DMS114 treated with DMSO at 0.1 percent for 48 hours (cell line): ENCODE results near the gene CCDC137.

ENCODE experiments used
- DNase-seq: peaks from one replicate; lab custom pipeline; 2025; ENCODE audit not compliant: unreplicated experiment; lab: John Stamatoyannopoulos, UW

CCDC137 gene

DNA sequence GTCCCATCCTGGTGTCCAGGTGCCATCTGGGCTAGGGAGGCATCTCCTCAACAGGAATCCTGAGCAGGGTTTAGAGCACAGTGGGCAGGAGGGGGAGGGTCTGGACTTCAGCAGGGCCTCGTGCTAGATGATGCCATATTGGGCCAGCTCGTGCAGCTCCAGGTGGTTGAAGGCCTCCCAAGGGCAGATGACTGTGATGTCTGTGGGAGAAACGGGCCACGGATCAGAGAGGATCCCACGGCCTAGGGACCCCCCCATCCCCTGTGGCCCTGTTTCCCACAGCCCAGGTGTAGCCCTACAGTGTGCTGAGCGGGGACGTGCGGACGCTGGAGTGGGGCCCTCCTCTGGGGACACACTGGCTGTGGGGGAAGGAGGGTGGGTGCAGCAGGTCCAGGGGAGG, 15.6 kb upstream of the CCDC137 start:
- DNase-seq = no peak

DNA sequence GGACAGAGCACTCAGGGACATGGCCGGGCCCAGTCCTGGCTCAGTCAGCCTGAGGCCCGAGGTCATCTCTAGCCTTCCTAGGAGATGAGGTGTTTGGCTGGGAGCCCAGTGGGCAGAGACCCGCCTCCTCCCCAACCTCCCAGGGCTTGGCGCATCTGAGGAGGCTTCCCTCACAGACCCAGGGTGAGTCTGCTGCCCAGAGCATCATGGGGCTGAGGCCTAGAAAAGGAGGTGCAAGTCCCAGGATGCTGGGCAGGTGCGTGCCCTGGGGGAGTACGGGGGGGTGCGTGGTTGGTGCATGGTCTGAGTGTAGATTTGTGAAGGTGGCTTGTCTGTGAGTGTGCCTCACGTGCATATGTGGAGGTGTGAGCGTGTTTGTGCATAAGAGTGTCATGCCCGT, 14.8 kb upstream of the CCDC137 start:
- no peak for DNase-seq

DNA sequence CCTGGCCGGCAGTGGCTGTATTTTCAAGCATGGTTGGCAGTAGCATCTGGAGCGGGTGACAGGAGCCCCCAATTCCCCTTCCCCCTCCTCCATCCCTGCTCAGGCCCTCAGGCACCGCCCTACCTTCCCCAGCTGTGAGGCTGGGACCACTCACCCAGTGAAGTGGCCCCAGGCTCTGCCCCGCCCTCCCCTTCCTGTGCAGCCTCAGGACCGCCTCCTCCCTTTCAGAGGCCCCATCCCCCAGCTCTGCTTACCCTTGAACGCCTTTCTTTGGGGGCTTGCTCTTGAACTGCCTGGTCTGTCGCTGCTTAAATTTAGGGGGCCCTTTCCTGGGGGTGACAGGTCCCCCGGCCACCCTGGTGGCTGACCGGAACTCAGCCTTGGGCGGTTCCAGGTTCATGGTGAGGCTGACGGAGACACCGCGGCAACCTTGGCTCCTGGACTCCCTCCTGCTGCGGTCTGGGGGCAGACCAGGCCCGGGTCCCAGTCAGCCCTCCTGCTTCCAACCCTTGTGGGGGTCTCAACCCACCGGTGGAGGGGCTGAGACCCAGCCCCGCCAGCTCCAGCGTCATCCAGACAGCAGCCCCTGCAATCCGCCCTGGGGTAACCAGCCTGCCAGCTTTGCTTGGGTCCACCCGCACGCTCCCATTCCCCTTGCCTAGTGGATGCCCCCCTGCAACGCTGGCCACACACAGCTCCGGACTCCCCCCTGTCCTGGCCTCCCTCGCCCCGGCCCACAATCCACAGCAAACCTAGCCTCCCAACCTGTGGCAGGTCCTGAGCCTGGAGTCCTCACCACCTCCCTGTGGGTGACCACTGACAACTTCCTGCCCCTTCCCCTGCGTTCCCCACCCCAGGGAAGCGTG, 13.4 kb upstream of the CCDC137 start:
- no peak for DNase-seq

DNA sequence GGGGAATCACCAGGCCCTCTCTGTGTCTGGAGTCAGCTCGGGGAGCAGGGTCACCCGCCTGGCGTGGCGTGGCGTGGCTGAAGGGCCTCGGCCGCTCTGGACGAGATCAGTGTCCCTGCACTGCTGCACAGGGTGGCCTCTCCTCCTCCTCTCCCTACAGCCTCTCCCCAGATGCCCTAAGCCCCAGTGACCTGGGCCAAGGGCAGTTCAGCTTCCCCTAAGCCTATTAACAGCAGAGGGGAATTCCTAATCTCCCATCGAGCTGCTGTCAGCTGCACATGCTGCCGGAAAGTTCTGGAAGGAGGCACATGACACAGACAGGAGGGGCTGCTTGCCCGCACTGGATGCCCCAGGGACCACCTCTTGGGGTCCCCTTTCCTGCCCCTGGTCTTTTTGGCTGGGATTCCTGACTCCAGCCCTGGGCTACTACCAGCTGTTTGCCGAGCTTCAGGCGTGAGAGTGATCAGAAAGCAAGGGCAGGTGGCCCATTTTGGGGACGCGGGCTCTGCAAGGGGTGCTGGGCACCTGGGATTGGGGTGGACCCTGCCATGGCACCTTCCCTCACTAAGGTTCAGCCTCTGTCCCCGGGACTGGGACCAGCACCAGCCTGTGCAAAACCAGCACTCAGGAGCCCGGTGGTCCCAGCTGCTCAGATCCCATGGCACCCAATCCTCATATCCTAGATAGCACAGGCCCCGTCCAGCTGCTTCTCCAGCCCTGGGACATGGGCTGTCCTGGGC, 11.0 kb upstream of the CCDC137 start:
- no peak for DNase-seq

DNA sequence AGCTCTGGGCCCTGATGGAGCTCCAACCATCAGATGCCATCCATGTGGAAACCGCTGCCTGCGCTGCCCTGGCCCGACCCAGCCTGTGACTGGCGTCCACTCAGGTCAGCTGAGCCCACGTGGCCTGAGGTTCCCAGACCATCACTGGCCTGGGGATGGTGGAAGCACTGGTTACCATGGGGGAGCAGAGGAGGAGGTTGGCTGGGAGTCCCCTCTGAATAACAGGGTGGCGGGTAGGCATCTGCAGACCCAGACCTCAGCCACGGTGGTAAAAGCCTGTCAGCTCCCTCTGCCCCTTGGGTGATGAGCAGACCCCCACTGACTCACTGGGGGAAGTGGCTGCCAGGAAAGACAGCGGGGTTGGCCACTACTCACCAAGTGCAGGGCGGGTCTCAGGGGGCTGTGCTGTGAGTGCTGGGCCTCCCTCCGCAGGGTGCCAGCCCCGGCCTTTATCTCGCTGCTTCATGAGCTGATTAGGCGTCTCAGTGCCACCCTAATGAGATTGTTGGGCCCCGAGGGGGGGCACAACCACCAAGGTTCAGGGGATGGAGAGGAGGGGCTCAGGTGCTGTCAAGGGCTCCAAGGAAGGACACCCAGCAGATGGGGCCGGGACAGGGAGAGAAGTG, 10.3 kb upstream of the CCDC137 start, which contains the start of gene PDE6G:
Gene PDE6G, minus strand, starts transcription at position 425 of the 626 bp plus-strand sequence. CDS start 3,237 bp downstream, outside the sequence.
- no peak for DNase-seq

DNA sequence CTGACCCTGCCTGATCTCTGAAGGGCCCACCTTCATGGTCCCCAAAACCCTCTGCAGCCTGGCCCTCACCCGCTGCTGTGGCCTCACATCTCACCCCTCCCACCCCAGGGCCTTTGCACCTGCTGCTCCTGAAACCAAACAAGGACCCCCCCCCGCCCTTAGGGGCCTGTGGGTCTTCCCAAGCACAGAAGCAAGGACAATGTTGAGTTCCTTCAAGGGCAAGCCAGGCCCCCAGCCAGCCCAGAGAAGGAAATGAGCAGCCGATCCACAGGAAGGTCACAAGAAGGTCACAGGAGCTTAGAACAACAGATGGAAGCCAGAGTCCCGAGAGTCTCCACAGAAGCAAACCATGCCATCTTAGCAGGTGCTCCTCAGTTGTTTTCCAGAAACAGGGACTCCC, 9.7 kb upstream of the CCDC137 start:
- no peak for DNase-seq

DNA sequence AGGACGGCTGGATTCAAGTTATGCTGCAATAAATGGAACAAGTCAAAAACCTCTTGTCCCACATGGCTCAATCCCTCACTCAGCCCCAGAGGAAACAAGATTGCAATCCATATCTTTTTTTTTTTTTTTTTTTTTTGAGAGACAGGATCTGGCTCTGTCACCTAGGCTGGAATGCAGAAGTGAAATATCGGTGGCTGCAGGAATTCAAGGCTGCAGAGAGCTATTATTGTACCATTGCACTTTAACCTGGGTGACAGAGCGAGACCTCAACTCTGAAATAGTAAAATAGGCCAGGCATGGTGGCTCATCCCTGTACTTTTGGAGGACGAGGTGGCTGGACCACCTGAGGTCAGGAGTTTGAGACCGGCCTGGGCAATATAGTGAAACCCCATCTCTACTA, 7.5 kb upstream of the CCDC137 start:
- DNase-seq = no peak

DNA sequence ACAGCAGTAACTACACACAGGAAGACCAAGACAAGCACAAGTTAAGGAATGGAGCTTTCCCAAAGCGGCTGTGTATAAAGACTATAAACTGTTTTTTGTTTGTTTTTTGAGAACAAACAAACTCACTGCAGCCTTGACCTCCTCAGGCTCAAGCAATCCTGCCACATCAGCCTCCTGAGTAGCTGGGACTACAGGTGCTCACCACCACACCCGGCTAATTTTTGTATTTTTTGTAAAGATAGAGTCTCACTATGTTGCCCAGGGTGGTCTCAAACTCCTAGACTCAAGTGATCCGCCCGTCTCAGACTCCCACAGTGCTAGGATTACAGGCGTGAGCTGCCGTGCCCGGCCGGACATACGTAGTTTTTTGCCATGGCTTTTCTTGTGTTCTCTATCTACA, 6.1 kb upstream of the CCDC137 start:
- DNase-seq = no peak

DNA sequence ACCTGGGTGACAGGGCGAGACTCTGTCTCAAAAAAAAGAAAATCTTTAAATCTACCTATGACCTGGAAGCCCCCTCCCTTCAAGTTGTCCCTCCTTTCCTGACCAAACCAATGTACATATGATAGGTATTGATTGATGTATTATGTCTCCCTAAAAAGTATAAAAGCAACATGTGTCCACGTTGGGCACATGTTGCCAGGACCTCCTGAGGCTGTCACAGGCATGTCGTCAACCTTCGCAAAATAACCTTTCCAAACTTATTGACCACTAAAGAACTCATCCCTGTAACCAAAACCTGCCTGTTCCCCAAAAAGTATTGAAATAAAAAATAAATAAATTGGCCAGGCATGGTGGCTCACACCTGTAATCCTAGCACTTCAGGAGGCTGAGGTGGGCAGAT, 4.5 kb upstream of the CCDC137 start:
- DNase-seq = no peak

DNA sequence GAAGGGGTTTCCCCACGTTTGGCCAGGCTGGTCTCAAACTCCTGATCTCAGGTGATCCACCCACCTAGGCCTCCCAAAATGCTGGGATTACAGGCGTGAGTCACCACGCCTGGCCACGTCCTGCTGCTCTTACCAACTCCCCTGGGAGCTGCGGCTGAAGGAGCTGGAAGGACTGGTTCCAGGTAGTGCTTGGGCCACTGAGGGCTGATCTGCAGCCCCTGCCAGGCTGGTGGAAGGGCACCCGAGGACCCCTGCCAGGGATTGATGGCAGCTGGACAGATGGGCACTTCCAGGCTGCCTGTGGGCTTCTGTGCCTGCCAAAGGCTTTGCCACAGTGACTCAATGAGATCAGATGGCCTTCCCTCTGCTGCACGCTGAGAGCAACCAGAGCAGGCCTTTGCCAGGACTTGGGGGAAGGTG, 2.5 kb upstream of the CCDC137 start:
- no peak for DNase-seq

DNA sequence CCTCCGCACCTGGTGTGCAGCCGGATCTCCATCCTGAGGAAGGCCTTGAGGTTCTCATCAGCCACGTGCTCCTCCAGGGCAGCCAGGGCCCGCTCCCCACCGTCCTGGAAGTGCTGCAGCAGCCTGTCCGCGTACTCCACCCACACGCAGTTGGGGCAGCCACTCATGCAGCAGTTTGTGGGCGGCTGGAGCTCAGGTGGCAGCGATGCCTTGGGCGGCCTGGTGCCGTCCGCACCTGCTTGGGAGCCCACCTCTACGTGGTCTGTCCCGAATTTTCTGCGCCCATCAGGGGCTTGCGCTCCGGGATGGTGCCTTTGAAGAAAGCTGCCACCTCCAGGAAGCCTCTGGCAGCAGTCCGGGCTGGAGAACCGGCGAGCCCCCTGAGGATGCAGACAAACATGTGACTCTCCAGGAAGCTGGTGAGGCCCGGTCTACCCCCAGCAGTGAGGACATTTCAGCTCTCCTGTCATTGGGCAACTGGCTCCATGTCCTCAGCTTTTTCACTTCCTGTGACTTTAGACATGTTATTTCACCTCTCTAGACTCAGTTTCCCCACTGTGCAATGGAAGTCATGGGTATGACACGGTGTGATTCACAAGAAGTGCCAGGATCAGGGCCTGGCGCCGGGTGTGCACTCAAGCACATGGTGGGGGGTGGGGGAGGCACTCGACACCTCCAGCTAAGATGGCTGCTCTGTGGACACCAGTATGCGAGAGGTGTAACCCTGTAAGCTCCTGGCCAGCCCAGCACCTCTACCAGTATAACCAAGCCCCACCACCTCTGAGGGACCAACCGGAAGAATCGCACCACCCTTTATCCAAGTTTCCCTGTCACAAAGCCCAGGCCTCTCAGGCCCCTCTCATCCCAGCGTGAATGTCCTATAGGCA, 1.1 kb upstream of the CCDC137 start:
- no peak for DNase-seq

DNA sequence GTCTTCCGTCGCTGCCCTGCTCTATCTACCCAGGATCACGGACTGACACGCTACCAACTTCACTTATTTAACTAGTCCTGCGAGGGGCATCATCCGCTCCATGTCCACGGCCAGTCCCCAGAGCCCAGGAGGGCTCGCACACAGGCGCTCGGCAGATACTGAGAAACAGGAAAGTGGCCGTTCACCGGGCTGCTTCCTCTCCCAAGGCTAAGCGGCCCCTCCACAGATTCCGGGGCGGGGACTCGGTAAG, 520 bp upstream of the CCDC137 start:
- DNase-seq = no peak

DNA sequence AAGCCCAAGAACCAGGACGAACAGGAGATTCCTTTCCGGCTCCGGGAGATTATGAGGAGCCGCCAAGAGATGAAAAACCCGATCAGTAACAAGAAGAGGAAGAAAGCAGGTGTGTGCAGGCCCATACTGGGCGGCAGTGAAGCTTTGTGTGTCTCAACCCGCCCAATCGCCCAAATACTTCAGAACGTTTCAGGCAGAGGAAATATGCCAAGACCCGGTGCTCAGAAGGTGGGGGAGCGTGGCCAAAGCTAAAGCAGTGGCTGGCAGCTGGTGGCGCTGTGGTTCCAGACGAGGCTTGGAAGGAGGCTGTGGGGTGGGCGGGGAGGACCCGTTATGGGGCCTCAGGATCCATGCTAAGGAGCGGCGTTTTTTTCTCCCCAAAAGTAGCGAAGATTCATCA, 1.2 kb downstream of the CCDC137 start:
- no peak for DNase-seq

DNA sequence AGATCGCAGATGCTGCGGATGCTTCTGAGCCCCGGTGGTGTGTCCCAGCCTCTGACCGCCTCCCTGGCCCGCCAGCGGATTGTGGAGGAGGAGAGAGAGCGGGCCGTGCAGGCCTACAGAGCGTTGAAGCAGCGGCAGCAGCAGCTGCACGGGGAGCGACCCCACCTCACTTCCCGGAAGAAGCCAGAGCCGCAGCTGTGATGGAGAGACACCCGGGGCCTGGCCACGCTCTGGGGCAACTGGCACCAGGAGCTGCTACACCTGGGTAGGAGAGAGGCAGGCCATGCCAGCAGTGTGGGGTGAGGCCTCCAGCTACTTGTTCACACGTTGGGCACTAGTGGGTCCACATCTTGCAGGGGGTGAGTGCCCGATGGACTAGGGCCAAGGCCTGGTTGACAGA, 6.0 kb downstream of the CCDC137 start:
- no peak for DNase-seq

DNA sequence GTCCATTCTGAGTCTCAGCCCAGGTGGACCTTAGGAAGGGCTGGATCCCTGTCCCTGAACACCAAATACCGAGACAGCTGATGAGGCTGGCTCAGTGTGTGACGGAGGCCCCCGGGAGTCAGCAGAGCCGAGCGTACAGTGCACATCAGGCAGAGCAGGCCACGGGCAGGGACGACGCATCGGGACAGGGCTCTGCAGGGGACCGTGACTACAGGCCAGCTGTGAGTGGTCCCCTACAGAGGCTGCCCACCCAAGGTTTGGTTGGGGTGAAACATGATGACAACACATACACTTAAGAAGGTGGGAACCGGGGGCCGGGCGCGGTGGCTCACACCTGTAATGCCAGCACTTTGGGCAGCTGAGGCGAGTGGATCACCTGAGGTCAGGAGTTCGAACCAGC, 6.4 kb downstream of the CCDC137 start:
- no peak for DNase-seq

DNA sequence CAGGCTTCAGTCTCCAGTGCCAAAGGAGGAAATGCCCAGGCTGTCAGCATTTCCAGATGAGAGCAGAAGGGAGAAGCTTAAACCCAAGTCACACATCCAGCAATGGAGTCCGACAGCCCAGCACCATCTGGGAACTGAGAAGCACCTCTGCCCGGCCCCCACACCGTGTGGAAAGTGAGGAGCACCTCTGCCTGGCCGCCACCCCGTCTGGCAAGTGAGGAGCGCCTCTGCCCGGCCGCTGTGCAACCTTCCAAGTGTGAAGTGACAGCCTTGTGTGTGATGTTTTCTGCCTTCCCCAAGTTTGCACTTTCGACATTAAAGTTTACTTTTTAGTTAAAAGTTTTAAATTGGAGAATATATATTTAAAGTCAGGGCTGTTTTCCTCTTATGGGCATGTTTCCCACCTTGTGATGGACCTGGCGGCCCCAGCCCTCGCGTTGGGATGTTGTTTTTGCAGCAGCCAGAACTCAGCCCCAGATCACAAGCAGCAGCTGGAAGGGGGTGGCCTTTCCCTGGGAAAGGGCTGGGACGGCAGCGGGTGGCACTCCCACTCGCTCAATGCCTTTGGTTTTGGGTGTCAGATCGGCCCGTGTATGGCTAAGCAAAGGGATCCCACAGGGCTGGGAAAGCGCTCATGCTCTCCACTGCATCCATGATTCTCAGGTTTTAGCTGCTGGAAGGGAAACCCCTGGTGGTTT, 7.2 kb downstream of the CCDC137 start:
- DNase-seq = no peak

DNA sequence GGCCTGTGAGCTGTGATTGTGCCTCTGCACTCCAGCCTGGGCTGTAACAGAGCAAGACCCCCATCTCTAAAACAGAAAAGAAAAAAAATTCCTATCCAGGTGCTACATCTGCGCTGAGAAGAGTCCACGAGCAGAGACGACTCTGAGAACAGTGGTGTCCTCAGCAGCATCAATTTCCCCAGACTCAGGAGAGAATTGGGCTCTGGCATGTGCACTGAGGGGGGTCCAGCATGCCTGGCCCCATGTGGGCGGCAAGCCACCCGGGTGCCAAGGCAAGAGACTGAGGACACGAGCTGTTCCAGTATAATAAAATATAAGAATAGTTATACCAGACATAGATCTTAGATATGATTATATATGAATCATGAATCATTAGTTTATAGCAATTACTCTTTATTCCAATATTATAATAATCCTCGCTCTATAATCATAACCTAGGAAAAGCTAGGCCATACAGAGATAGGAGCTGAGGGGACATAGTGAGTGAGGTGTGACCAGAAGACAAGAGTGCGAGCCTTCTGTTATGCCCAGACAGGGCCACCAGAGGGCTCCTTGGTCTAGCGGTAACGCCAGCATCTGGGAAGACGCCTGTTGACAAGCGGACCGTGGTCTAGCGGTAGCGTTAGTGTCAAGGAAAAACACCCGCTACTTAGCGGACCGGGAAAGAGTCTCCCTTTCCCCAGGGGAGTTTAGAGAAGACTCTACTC, 9.1 kb downstream of the CCDC137 start:
- DNase-seq = peak; percentile 11

DNA sequence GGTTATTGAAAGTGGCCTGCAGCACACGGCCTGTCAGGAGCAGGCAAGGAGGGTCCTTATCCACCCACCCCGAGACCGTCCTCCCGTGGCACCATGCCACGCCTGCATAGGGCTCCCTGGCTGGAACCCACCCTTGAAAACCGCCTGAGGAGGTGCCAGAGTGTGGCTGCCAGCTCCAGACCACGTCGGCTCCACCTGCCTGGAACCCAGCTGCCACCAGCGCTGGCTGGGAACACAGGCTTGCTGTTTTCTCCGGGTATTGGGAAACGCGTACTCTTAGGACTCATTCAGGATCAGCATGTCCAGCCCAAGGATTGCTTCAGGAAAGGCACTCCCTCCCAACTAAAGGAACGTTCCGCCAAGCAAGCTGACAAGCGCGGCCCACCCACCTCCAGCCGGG, 10.4 kb downstream of the CCDC137 start:
- DNase-seq = no peak

DNA sequence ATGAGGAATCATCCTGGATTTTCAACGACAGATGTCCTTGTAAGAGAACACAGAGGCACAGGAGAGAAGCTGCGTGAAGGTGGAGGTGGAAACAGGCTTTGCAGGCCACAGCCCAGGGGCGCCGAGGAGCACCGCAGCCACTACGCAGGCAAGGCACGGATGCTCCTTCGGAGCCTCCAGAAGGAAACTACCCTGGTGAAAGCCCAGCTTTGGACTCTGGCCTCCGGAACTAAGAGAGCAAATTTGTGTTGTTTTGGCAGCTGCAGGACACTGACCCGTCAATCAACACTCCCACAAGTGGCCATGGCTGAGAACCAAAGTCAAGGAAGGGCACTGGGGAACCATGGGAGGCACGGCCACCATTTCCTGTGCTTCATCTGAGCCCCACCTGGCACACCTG, 13.6 kb downstream of the CCDC137 start:
- DNase-seq = no peak

DNA sequence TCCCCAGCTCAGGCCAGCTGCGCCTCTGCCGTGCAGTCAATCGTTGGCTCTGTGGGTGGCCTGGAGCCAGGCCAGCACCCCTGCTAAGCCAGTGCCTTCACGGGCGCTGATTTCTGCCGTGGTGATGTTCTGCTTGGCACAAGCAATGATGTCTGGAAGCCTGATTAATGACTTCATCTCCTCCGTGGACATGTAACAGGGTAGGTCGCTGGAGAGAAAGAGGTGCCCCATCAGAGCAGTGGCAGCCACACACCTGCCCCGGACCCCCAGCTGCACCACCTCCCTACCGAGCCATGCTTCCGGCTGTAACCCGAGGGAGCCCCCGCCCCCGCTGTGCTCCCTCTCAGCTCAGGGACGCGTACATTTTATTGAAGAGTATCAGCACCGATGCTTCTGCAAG, 15.1 kb downstream of the CCDC137 start:
- no peak for DNase-seq
